HG03442 (cell line): Measurements from ENCODE around the gene PIK3CD.

ENCODE experiments used
- ATAC-seq: cut with Tn5 transposase; IDR thresholded peaks from one replicate; pipeline ENCODE4 v1.9.1; 2021; ENCODE audit warnings: mild to moderate bottlenecking, moderate library complexity; ENCODE audit not compliant: unreplicated experiment

The PIK3CD gene

GRCh38 chr1:9763914-9764313 is 112.4 kb downstream of the PIK3CD start:
- no peak for ATAC-seq

GRCh38 chr1:9764550-9764949 is 113.0 kb downstream of the PIK3CD start:
- ATAC-seq = no peak

GRCh38 chr1:9766759-9767442 is 115.4 kb downstream of the PIK3CD start:
- no peak for ATAC-seq

GRCh38 chr1:9767964-9768668 is 116.6 kb downstream of the PIK3CD start:
- no peak for ATAC-seq

- no peak for ATAC-seq
Measured at GRCh38 chr1:9768983-9769382, 117.5 kb downstream of the PIK3CD start.

GRCh38 chr1:9770298-9770697 is 118.8 kb downstream of the PIK3CD start:
- ATAC-seq = no peak

- ATAC-seq = no peak
Measured at GRCh38 chr1:9774712-9775679, 123.5 kb downstream of the PIK3CD start.

GRCh38 chr1:9776685-9777084 is 125.2 kb downstream of the PIK3CD start:
- ATAC-seq = no peak
